ENCODE results near the gene ADGRB3.

DNA sequence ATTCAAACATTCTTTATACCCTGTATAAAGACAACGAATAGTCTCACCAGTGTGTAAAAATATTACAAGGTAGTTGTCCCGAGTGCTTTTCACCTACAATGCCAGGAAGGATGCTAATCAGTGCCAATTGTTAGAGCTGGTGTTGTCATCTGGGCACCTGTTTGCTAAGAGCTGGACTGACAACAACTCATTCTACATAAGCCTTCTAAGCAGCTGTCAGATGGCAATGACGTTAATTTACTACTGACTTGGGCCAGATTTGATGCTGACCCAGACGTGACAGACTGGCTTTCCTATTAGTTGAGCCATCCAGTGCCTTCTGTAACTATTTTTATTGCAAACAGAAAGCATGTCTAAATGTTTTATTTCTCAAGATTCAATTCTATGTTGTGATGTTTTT lies 355.2 kb downstream of the ADGRB3 start:
- TF ChIP-seq, protein P1, sequence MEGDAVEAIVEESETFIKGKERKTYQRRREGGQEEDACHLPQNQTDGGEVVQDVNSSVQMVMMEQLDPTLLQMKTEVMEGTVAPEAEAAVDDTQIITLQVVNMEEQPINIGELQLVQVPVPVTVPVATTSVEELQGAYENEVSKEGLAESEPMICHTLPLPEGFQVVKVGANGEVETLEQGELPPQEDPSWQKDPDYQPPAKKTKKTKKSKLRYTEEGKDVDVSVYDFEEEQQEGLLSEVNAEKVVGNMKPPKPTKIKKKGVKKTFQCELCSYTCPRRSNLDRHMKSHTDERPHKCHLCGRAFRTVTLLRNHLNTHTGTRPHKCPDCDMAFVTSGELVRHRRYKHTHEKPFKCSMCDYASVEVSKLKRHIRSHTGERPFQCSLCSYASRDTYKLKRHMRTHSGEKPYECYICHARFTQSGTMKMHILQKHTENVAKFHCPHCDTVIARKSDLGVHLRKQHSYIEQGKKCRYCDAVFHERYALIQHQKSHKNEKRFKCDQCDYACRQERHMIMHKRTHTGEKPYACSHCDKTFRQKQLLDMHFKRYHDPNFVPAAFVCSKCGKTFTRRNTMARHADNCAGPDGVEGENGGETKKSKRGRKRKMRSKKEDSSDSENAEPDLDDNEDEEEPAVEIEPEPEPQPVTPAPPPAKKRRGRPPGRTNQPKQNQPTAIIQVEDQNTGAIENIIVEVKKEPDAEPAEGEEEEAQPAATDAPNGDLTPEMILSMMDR (IDR thresholded peaks at IDR 0.05), result no peak
- no peak for TF ChIP-seq POLR2A (IDR thresholded peaks at IDR 0.05)
